Measurements from ENCODE around the gene FALEC.
"Not testable (repeated sequence)": the region's sequence is repeated elsewhere in the genome, so short reads cannot be mapped to it uniquely, and the experiment has no call there.

The FALEC gene

GRCh38 chr1:150557065-150557600 lies 41.6 kb downstream of the FALEC start:
- DNase-seq (ENCODE audit: insufficient read length, low spot score) (no peak), FAIRE-seq (no peak)

GRCh38 chr1:150557813-150558212 lies 42.3 kb downstream of the FALEC start:
- DNase-seq (ENCODE audit: insufficient read length, low spot score) (no peak), FAIRE-seq (no peak)

GRCh38 chr1:150558303-150558704 lies 42.8 kb downstream of the FALEC start:
- FAIRE-seq (no peak), DNase-seq (ENCODE audit: insufficient read length, low spot score) (no peak)

DNA sequence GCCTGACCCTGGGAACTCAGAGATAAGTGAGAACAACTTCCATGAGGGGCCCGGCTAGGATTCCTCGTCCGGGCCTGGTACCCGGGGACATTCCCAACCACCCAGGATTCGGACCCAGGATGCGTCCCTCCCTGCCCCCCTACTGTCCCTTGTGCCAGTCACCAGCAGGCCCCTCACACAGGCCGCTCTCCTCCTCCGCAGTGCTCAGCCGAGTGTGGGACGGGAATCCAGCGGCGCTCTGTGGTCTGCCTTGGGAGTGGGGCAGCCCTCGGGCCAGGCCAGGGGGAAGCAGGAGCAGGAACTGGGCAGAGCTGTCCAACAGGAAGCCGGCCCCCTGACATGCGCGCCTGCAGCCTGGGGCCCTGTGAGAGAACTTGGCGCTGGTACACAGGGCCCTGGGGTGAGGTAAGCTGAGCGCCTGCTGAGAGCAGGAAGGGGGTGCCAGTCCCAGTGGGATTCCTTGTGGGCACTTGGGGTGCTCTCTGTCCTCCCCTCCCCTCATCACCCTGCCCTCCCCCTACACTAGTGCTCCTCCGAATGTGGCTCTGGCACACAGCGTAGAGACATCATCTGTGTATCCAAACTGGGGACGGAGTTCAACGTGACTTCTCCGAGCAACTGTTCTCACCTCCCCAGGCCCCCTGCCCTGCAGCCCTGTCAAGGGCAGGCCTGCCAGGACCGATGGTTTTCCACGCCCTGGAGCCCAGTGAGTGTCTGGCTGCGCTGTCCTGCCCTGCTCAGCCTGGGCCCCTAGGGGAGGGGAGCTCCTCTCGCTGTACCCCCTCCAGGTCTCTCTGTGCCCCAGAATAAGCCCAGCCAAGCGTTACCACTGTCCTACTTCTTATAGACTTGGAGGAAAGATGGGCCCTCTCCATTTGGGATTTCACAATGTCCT lies 43.5 kb downstream of the FALEC start:
- DNase-seq (ENCODE audit: insufficient read length, low spot score) (no peak), FAIRE-seq (no peak)

- no peak for DNase-seq (ENCODE audit: insufficient read length, low spot score)
- FAIRE-seq = no peak
Observed at GRCh38 chr1:150559656-150560010, 44.1 kb downstream of the FALEC start.

DNA sequence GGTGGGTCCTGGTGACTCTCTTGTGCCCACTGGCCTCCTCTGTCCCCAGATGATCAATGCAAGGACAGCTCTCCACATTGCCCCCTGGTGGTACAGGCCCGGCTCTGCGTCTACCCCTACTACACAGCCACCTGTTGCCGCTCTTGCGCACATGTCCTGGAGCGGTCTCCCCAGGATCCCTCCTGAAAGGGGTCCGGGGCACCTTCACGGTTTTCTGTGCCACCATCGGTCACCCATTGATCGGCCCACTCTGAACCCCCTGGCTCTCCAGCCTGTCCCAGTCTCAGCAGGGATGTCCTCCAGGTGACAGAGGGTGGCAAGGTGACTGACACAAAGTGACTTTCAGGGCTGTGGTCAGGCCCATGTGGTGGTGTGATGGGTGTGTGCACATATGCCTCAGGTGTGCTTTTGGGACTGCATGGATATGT lies 44.5 kb downstream of the FALEC start:
- DNase-seq (ENCODE audit: insufficient read length, low spot score) (peak; percentile 63), FAIRE-seq (no peak)

DNA sequence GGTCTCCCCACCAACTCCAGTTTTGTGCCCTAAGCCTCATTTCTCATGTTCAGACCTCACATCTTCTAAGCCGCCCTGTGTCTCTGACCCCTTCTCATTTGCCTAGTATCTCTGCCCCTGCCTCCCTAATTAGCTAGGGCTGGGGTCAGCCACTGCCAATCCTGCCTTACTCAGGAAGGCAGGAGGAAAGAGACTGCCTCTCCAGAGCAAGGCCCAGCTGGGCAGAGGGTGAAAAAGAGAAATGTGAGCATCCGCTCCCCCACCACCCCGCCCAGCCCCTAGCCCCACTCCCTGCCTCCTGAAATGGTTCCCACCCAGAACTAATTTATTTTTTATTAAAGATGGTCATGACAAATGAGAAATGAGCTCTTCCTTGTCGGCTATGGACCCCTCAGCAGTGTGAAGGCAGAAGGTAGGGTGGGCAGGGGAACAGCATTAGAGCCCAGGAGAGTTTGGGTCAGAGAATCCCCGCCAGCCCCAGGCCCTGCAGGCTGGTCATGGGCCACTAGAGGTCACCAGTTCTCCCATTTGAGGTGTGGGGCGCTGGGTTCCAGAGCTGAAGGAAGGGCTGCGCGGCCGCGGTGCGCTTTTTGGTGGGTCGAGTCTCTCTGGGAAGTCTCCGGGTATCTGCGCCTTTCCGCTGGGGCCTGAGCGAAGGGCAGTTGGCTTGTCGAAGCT lies 45.2 kb downstream of the FALEC start:
- no peak for FAIRE-seq
- DNase-seq (ENCODE audit: insufficient read length, low spot score) = peak; percentile 68

DNA sequence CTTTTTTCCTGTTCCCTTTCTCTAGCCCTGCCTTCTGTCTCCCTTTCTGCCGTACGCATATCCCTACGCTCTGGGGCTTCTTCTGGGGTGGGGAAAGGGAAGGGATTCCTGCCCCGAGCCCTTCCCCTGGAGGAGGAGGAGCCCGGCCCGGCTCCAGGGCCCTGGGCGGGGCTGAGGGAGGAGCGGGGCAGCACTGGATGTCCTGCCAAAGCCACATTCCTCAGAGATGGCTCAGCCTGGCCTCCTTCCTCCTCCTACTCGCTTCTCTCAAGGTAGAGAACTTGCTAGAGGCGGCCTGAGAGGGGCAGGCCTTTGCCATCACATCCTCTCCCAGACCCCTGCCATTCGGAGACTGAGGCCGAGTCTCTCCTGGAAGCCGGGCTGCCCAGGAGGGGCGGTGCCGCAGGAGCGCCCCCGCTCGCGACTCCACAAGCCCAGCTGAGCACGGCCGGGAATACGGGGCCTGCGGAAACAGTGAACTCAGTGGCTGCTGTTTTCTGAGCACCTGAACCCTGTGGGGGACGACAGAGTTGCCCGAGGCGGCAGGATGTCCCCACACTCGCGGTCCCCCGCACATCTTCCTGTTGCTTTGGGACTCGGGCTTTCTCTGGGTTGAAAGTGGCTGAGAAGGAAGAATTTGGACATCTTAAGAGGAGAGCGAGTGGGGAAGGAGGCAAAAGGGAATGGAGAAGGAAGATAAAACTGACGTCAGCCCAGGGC lies 45.9 kb downstream of the FALEC start:
- no peak for FAIRE-seq
- peak; percentile 88 for DNase-seq (ENCODE audit: insufficient read length, low spot score)

DNA sequence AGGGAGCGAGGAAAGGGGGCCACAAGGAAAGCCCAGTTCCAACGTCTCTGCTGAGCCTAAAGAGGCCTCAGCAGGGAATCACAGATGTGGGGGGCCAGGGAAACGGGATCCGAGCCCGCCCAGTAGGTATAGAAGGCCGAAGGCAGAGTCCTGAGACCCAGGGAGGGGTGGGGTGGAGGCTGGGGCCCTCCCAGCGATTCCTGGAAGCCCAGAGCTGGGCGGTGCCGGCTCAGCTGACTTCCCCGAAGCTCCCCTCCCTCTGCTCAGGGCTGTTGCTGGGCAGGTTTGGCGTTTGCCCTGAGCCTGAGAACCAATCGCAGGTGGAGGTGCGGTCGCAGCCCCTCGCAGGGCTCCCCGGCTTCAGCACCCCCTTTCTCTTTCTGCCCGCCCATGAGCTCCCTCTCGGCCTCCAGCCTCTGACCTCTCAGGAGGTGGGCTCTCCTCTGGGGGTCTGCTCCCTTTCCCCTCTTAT lies 46.5 kb downstream of the FALEC start:
- peak; percentile 75 for DNase-seq (ENCODE audit: insufficient read length, low spot score)
- no peak for FAIRE-seq

- no peak for DNase-seq (ENCODE audit: insufficient read length, low spot score)
- FAIRE-seq = no peak
Observed at GRCh38 chr1:150562446-150563339, 47.1 kb downstream of the FALEC start.

DNA sequence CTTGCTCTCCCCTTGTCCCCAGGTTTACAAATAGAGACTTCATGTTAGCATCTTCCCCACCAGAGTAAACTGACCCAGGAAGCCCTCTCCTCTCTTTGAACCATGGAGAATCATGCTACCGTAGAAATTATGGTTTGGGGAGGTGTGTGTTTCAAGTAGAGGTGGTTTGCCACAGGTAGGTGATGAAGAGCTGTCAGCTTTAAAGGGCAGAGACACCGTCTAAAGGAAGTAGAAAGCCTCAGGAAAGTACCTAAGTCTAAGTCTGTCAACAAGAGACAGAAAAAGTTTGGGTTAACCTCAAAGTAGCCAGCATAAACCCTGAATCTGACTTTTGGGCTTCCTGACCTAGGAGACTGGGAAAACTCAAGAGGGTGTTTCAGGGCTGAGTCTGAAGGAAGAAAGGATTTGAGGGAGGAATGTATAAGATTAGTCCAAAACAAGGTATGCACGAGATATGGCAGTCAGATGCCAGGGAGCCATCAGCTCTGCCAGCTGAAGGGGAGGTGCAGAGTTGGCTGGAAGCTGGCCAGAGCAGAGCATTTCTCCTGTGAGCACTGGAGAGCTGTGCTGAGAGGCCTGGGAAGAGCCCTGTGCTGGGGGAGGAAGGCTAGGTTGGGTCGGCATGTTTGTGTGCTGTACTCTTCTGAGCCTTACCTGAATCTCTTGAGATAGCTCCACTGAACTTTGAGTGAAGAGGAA lies 47.9 kb downstream of the FALEC start:
- FAIRE-seq (no peak), DNase-seq (ENCODE audit: insufficient read length, low spot score) (no peak)

DNA sequence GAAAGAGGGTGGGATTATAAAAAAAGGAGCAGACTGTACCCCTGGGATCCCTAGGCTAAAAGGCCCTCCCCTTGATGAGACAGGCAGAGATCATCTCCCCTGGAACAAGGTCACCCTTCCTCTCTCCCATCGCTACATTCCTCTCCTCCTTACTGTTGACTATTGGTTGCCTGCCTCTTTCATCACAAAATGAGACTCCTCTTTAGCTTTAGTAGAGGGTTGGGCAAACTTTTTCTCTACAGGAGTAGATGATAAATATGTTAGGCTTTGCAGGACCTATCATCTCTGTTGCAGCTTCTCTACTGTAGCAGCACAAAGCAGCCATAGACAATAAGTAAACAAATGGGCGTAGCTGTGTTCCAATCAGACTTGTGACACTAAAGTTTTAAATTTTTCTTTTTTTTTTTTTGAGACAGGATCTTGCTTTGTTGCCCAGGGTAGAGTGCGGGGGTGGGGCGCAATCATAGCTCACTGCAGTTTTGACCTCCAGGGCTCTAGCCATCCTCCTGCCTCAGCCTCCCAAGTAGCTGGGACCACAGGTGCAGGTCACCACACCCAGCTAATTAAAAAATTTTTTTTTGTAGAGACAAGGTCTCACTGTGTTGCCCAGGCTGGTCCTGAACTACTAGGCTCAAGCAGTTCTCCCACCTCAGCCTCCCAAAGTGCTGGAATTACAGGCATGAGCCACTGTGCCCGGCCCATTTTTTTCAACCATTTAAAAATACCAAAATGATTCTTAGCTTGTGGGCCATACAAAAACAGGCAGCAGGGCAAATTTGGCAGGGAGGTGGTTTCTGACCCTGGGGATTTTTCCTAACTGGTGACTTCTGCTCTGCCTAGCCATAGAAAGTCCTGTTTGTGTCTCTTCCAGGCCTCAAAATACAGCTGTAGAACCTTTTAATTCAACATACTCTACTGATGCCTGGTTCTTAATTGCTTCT lies 48.8 kb downstream of the FALEC start:
- no peak for DNase-seq (ENCODE audit: insufficient read length, low spot score)
- FAIRE-seq = no peak

DNA sequence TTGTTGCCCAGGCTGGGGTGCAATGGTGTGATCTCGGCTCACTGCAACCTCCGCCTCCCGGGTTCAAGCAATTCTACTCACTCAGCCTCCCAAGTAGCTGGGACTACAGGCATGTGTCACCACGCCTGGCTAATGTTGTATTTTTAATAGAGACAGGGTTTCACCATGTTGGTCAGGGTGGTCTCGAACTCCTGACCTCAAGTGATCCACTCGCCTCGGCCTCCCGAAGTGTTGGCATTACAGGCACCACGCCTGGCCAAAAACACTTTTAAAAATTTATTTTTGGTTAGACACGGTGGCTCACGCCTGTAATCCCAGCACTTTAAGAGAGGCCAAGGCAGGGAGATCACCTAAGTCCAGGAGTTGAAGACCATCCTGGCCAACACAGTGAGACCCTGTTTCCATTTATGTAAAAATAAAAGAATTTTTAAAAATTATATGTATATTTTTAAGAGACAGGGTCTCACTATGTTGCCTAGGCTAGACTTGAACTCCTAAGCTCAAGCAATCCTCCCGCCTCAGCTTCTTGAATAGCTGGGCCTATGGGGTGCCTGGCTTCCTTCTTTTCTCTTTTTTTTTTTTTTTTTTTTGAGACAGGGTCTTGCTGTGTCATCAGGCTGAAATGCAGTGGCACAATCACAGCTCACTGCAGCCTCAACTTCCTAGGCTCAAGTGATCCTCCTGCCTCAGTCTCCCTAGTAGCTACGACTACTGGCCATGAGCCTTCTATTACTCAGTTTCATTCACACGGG lies 49.9 kb downstream of the FALEC start:
- not testable (repeated sequence) for DNase-seq (ENCODE audit: insufficient read length, low spot score); FAIRE-seq

DNA sequence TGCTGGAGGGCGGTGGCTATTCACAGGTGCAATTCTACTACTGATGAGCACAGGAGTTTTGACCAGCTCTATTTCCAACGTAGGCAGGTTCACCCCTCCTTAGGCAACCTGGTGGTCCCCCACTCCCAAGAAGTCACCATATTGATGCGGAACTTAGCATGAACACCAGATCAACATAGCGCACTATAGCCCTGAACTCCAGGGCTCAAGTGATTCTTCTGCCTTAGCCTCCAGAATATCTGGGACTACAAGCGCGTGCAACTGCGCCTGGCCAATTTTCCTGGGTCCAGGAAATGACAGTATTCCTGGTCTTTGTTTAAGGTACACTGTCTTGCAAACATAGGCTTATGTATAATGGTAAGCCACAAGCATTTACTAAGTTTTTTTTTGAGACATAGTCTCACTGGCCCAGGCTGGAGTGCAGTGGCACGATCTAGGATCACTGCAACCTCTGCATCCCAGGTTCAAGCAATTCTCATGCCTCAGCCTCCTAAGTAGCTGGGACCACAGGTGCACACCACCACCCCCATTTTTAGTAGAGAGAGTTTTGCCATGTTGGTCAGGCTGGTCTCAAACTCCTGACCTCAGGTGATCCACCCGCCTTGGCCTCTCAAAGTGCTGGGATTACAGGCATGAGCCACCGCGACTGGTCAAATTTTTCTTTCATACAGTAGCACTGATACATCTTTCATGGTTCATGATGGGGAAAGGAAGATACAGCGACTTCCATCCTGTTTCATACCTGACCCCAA lies 51.2 kb downstream of the FALEC start:
- no peak for FAIRE-seq
- DNase-seq (ENCODE audit: insufficient read length, low spot score) = no peak

DNA sequence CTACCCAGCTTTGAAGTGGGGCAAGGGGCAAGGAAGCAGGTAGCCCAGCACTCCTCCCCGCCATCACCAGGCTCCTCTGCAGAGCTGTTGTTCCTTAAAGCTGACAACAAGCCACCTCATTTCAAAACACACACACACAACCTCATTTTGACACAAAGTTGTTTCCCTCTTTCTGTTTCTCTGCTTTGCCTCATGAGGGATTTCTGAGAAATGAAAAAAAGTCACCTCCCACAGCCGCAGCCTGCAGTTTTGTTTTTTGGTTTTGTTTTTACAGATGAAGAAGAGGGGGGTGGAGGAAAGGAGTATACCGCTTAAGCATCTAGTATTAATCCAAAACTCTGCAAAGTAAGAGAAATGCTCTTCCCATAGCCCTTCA lies 51.8 kb downstream of the FALEC start:
- FAIRE-seq = no peak
- DNase-seq (ENCODE audit: insufficient read length, low spot score) = no peak

DNA sequence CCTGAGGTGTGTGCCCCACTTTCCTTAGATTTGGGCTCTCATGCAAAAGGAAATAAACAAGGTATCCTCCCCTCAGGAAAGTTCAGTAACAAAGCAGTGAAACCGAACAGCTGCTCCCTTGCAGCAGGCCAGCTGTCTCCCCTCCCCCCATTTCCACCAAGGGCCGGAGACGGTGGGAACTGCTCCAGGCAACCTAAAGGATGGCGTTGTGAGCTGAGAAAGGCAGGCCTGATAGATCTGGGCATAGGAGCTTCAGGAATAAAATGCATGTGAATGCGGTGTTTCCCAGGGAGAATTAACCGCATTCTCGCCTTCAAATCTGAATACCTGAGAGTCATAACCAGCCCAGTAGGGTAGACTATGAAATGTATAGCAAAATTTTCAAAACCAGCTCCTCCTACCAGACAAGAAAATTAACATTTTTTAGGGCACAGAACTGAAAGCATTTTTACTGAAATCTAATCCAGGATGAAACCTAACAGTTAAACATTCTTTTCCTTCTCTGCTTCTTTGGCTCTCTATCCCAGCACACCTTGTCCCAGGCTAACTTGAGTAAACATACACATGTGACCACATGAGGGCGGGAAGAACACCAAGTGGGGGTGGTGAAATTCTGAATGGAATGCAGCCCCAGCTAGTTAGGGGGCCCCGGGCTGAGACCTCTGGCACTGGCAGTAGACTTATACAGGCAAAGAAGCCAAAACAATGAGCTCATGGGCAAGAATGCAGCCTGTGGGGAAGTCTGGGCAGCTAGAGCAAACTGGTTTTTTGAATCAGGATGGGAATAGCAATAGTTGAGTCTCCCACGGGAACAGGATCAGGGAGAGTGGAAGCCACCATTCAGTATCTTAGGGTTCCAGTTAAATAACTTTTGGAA lies 52.4 kb downstream of the FALEC start:
- FAIRE-seq (no peak), DNase-seq (ENCODE audit: insufficient read length, low spot score) (peak; percentile 66)

All from HTR-8/SVneo (cell line).